HG02981 (cell line): ENCODE data around the gene DLGAP1.
"Not testable (repeated sequence)": the region's sequence is repeated elsewhere in the genome, so short reads cannot be mapped to it uniquely, and the experiment has no call there.

Experiments used
- ATAC-seq: cut with Tn5 transposase; IDR thresholded peaks from one replicate; pipeline ENCODE4 v1.9.1; 2021; ENCODE audit warnings: mild to moderate bottlenecking, moderate library complexity; ENCODE audit not compliant: unreplicated experiment

DLGAP1 gene

DNA sequence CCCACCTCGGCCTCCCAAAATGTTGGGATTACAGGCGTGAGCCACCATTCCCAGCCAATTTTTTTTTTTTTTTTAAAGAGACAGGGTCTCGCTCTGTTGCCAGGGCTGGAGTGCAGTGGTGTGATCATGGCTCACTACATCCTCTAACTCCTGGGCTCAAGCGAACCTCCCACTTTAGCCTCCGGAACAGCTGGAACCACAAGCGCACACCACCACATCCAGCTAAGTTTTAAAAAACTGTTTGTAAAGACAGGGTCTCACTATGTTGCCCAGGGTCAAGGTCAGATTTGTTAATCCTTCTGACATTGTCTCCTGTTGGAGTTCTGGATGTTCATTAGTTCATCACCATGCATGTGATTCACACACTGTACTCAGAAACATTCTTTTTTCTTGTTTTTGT lies 855.2 kb downstream of the DLGAP1 start:
- no peak for ATAC-seq

DNA sequence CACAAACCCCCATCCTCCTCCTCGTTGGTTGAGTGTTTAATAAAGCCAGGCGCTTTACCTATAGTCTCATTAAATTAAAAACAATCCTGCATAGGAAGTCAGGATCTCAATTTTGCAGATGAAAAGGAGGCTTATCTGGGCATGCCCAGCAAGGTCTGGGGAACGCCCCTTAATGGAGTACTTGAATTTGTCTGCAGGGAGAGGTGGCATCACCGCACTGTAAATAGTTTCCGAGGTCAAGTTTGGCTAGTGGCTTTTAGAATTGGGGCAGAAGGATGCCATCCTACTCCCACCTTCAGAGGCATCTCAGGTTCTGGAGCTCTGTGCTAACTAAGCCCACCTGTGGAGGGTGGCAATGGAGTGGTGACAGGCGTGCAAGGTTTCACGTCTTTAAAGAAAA lies 855.9 kb downstream of the DLGAP1 start:
- no peak for ATAC-seq

DNA sequence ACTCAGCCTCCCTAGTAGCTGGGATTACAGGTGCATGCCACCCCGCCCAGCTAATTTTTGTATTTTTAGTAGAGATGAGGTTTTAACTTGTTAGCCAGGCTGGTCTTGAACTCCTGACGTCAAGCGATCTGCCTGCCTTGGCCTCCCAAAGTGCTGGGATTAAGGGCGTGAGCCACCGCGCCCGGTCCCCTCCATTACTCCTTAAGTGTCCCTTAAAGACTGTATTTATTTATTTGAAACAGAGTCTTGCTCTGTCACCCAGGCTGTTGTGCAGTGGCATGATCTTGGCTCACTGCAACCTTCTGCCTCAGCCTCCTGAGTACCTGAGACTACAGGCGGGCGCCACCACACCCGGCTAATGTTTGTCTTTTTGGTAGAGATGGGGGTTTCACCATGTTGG lies 856.5 kb downstream of the DLGAP1 start:
- ATAC-seq = no peak

DNA sequence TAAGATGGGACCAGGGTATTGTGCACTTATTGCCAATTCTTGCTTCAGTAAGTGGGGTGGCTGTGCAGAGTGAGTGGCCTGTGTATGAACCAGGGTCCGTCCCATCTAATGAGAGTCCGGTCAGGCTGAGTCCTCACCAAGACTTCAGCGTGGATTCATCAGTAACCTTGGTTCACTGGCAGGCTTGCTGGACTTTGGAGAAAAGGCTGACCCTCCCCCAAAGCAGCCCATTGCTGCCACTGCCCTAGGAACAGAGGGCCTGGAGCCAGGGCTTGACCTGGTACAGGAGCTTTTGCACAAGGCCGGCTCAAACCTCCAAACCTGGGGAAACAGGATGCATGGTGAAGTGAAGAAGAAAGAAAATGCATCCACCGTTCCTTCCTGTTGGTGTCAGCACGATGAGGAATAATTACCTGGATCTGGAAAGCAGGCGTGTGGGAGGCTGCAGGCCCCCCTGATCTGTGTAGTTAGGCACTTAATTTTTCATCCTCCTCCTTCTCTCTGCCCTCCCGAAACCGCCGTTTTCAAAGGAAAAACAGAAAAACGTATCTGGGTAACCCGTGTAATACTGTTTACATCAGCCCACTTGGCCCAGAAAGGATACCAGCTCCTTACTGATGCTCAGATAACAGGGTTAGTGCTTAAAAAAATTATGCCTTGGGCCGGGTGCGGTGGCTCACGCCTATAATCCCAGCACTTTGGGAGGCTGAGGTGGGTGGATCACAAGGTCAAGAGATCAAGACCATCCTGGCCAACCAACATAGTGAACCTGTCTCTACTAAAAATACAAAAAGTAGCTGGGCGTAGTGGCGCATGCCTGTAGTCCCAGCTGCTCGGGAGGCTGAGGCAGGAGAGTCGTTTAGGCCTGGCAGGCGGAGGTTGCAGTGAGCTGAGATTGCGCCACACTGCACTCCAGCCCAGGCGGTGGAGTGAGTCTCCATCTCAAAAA lies 857.4 kb downstream of the DLGAP1 start:
- ATAC-seq = no peak

DNA sequence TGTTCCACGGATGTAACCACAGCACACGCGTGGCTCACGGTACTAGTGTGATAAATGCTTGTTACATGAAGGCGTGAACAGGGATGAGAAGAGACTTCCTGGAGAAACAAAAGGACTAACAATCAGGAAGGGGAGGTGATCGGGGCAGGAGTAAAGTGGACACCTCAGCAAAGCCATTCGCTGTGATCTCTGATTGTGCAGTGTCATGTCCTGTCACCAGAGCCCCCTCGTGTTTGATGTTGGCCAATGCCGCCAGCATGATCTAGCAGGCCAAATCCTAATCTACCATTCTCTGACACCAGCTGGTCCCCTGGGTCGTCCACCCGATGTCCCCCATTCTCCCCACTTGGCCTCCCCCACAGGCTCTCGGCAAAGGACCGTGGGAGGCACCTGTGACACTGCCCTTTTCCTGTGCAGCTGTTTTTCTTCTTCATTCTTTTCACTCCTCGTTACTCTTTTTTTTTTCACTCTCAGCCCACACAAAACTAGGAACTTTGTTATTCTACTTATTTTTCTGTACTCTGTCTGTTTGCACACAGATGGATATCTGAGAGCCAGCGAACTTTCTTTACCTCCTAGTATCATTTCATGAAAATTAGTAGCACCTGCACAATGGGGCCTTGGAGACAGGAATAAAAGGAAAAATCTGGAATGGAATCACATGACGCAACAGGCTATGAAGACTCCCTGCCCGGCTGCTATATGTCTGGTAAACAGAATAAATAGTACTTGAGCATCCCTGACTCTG lies 858.3 kb downstream of the DLGAP1 start:
- peak; percentile 33 for ATAC-seq

DNA sequence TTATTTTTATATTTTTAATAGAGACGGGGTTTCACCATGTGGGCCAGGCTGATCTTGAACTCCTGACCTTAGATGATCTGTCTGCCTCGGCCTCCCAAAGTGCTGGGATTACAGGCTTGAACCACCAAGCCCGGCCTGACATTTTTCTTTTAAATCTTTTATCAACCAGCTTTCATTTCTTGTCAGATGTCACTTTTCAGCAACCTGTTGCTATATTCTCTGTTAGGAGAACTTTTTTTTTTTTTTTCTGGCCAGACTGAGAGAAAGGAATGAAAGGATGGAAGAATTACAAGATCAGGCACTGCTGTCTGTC lies 858.8 kb downstream of the DLGAP1 start:
- ATAC-seq = no peak

DNA sequence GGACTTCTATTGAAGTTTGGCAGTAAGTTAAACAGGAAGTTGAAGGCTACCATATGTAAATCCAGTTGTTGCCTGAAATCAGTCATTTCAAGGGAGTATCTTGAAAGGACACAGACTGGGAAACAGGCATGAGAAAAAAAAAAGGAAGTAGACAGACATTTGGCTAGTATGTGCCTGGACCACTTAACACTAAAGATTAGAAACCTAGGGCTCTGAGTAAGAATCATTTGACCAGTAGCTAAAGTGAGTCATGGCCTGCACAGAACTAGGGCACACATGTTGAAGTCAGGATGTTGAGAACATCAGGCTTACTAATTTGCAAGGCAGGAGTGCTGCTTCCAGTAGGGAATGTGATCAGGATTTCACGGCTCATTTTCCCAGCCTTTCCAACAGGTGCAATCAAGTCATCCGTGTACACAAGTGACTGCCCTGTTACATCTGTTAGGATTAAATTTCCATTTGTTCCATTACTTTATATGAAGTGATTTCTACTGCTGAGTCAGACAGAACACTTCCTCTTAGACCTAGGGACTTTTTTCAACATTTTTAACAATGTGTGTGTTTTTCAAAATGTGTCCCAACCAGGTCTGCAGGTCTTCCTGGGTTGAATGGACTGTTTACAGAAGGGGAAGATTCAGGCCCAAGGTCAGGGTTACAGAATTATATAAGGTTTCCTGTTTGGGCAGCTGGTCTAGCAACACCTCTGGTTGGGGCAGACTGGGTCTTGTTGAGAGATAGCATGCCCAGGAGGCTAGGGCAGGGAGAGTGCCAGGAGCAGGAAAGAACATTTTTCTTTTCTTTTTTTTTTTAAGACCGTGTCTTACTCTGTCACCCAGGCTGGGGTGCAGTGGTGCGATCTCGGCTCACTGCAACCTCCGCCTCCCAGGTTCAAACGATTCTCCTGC lies 859.5 kb downstream of the DLGAP1 start:
- peak; percentile 49 for ATAC-seq

DNA sequence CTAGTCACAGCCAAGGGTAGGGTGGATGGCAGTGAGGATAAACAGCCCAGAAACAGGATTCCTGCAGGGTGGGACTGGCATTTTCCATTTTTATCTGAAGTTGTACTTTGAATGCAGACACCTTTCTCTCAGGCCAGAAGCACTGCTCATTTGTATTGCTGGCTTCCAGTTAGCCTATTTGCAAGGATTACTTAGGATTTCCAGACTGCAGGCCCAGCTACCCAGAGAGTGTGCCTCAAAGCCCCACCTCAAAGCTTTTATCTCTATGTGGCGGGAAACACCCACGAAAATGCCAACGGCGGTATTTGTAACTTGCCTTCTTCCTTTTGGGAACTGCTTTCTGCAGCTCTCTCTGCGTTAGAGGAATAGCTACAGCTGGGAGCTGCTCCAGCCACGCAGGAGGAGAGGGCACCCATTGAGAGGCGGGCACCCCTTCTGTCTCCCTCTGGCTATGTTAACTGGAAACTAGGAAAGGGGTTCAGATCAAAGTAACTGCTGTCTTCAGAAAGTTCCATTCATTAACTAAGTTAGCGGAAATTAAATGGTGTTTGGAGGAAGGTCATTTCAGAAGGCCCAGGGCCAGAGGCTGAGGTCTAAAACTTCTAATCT lies 860.2 kb downstream of the DLGAP1 start:
- ATAC-seq = no peak

DNA sequence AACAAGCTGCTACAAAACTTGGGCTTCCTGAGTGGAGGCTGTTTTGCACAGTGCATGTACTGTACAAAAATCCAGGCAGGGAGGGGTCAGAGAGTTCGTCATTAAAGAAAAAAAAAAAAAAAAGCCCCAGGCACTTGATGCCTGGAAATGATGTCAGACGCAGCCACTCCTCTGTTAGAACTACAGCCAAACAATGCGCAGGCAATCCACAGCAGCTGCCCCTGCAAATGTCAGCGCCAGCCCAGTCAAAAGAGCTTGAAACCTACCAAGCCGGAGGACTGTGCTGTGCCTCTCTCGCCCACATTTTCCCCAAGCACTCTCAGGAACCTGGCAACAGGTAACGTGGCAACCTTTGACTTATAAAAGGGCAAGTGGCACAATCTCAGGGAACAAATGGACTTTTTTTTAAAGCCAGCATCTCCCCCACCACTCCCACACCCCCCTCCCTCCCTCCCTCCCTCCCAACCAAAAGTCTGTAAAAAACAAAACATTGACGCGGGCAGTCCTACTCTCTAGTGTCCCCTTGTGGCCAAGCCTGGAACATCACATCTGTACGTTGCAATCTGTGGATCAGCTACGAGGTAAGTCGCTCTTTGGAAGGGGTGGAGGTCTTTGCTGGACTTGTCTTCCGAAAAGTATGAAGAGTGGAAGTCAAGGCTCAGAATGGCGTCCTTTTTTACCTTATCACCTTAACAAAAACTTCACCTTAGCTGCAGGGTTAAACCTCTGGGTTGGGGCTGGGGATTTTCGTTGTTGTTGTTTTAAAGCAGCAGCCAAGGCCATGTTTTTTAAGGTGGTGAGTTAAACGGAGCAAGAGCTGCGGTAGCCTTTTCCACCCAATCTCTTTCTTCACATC lies 861.0 kb downstream of the DLGAP1 start:
- ATAC-seq = peak; percentile 54

DNA sequence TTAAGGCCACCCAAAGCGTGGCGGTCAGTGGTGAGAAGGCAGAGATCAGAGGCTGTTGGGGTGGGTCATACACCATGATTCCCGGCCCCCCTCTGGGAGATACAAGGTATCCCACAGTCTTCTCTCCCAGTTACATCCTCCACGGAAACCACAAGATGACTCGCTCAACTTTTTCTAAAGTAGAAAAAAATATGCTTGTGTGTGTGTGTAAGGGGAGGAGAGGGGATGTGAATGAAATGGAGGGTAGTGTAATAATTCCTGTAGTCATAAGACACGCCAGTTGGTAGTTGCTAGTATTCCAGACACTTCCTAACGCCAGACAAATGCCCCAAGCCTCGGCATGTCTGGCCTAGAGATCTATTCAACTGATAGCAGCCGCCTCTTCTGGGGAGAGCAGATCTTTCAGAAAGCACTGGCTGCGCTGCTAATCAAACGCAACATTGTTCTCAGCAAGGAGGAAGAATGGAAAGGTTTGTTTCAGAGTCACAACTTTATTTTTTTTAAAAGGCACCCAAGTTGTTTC lies 861.7 kb downstream of the DLGAP1 start:
- peak; percentile 1 for ATAC-seq

DNA sequence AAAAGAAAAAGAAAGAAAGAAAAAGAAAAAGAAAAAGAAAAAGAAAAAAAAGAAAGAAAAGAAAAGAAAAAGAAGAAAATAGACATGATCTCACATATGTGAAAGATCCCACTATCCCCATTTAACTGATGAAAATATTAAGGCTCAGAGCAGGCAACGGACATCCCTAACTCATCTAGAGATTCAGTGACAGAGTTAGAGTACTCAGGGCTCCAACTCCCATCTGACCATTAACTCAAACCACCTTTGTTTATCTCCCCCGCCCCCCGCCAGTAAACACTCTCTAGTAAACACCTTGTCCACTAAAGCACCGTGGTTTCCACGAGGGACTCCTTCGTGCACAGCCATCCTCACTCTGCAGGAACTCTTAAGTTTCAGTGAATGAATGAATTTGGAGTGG lies 862.2 kb downstream of the DLGAP1 start:
- no peak for ATAC-seq

DNA sequence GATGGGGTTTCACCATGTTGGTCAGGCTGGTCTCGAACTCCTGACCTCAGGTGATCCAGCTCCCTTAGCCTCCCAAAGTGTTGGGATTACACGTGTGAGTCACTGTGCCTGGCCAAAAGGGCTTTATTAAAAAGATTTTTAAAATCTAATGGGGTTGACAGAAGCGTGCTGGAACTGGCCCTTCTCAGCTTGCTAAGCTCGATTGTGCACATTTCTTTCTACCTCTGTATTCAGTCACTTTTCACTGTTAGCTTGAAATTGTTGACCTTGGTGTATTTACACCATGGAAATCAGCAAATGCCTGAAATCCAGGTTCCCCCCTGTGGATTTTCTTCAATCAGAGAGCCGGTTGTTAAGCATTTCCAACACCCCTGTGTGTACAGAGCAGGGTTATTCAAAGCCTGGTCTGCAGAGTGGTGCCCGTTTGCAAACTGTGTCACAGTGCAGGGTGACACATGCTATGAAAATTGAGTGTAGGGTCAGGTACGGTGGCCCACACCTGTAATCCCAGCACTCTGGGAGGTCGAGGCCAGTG lies 864.9 kb downstream of the DLGAP1 start:
- ATAC-seq = no peak

DNA sequence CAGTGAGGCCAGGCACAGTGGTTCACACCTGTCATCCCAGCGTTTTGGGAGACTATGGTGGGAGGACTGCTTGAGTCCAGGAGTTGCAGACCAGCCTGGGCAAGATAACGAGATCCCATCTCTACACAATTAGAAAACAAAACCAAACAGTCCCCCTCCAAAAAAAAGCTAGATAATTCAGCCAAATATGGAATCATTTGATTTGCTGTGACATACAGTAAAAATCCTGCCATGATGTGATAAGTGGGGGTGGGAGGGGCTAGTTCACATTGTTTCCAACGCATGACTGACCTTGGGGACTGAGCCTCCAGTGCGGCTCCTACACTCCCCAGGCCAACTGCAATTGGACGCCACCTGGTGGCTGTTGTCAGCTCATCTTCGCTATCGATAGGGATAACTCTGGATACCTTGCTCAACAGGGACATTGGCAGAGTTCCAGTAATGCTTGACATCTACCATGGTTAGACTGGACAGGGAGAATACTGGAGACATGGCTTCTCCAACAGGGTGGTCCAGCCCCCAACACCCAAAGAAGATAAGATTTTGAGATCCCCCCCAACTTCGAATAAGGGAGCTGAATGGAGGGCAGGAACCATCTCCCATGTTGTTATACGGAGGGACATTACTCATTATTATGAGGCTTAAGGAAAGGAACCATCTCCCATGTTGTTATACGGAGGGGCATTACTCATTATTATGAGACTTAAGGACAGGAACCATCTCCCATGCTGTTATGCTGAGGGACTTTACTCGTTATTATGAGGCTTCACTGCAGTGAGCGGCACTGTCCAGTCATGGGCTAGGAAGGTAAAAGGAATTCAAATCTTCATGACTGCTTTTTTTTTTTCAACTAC lies 869.2 kb downstream of the DLGAP1 start:
- peak; percentile 23 for ATAC-seq

DNA sequence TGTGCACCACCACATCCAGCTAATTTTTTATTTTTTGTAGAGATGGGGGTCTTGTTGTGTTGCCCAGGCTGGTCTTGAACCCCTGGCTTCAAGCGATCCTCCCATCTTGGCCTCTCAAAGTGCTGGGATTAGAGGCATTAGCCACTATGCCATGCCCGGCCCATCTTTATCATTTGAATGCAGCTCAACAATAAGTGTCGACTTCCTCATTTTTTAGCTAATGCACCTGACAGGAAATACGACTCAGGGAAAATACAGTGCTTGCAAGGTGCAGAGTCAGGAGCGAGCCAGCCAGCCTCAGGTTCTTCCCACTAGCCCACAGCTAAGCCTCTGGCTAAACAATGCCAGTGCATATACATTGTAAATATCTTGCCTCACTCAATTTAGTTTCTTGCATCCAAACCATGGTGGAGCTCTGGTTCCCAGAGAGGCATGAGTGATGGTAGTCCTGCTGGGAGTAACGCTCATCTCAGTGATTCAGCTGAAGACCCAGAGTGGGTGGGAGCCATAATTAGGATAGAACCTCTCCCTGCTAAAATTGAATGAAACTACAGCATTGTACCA lies 870.1 kb downstream of the DLGAP1 start:
- no peak for ATAC-seq

DNA sequence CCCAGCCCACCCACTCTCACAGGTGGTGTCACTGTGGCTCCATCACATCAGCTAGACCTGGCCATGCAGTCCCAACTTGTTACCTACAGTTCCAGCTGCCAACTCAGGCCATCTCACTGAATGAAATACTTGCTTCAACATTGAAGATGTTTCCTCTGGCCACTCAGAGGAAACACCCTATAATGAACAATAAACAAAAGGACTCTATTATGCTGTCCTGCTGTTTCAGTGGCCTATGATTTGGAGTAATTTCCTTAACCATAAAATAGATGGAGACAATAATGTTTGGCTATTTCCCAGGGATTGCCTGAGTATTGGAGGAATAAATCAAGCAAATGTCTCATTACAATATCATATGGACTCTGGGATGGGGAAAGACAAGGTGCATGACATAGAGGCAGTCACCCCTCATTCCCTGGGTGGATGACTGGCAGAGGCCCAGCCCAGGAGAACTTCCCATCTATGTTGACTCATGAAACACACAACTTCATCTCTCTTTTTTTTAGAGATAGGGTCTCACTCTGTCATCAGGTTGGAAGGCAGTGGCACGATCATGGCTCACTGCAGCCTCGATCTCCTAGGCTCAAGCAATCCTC lies 870.7 kb downstream of the DLGAP1 start:
- no peak for ATAC-seq

DNA sequence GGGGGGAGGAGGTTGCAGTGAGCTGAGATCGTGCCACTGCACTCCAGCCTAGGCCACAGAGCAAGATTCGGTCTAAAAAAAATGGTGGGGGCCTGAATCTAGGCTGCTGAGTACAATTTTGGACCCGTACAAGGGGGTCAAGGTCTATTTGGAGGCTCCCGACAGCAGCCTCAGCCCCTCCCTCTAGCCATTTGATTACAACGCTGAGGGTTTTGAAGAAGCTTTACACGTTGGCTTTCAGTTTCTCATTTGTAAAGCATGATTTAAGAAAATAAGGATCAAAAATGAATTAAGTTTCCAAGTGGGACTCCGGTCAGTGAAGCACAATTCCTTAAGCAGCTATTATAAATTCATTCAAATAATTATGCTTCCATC lies 871.2 kb downstream of the DLGAP1 start:
- ATAC-seq = no peak

DNA sequence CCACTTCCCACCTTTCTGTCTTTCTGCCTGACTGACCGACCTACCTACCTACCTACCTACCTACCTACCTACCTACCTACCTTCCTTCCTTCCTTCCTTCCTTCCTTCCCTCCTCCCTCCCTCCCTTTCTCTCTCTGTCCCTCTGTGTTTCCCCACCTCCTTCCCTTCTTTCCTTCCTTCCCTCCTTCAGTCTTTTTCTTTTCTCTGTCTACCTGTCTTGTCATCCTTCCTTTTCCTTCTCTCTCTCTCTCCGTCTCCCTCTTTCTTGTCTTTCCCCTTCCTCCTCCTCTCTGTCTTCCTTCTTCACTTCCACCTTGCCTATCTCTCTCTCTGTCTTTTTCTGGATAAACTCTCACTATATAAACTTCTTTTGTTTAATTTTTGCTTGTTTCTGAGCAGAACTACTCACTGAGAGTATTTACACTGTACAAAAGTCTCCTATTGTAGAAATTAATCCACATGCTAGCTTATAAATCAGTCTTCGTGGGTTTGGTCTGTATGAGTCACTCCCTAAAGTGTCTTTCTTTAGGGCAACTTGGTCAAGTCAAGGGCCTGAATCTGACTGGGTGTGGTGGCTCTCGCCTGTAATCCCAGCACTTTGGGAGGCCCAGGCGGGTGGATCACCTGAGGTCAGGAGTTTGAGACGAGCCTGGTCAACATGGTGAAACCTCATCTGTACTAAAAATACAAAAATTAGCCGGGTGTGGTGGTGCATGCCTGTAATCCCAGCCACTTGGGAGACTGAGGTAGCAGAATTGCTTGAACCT lies 871.8 kb downstream of the DLGAP1 start:
- ATAC-seq = not testable (repeated sequence)
